ENCODE results near the gene BLACAT1.

Gene BLACAT1

DNA sequence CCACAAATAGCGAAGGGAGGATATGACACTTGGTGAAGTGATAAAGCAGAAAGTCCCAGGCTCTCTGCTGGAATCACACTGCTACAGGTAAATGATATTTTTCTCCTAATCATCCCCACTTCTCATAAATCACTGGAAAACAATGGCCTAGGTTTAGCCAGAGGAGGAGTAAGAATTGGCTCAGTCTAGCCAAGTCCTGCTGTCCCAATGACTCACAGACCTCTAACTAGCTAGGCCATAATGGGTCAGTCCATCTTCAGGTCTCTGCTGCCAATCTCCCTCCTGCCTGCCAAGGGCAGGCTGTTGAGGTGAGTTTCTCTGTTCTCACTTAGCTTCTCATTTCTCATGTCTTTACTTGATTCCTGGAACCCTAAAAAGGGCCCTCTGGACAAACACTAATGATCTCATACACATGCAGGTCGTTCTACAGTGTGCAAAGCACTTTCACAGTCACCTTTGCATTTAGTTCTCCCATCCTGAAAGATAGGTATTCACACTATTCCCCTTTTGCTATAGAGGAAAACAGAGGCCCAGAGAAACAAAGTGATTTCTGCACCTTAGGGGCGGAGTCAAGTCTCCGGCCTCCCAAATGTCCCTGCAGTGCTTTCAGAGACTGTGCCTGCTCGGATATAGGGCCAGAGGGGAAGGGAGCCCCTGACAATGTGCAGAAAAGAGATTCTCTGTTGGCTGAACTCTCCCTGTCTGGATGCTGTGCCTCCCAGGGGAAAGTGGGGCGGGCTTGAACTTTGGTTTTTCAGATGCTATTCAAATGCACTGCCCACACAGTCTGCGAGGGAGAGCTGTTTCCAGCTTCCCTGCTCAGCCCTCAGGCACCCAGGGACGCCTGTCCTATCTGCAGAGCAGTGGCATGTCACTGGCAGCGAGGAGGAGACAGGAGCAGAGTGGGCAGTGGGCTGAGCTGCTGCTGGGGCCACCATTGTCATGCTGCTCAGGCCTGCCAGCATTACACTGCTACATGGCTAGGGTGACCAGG, 44.7 kb upstream of the BLACAT1 start:
- TF ChIP-seq CTCF (IDR thresholded peaks at IDR 0.05; ENCODE audit: insufficient read depth, low read depth, low read length, missing control alignments): no peak
- H3K4me3 ChIP-seq (ENCODE audit: low read depth, low read length): no peak overlapping the region
- no peak for DNase-seq (ENCODE audit: low read depth)

GRCh38 chr1:205499789-205500188, 43.9 kb upstream of the BLACAT1 start:
- no peak overlapping the region for H3K4me3 ChIP-seq (ENCODE audit: low read depth, low read length)
- no peak for TF ChIP-seq CTCF (IDR thresholded peaks at IDR 0.05; ENCODE audit: insufficient read depth, low read depth, low read length, missing control alignments)
- no peak for DNase-seq (ENCODE audit: low read depth)

DNA sequence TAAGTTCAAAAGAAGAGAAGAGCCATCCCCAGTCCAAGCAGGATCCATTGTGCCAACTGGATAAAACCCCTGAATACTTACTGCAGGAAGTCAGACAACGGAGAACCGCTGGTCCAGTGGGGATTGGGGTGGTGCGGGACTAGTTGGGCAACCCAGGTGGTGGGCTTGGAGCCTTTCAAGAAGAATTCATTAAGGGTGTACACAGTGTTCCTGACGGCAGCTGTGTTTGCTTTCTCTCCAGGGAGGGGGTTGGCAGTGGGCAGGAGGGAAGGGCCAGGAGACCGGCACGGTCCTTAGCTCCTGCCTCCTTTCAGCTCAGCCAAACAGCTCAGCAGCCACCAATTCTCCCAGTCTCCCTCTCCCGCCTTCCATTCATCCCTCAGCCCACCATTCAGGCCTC, 41.5 kb upstream of the BLACAT1 start:
- TF ChIP-seq CTCF (IDR thresholded peaks at IDR 0.05; ENCODE audit: insufficient read depth, low read depth, low read length, missing control alignments): no peak
- H3K4me3 ChIP-seq (ENCODE audit: low read depth, low read length): no peak overlapping the region
- no peak for DNase-seq (ENCODE audit: low read depth)

- DNase-seq (ENCODE audit: low read depth): no peak
- no peak overlapping the region for H3K4me3 ChIP-seq (ENCODE audit: low read depth, low read length)
- TF ChIP-seq CTCF (IDR thresholded peaks at IDR 0.05; ENCODE audit: insufficient read depth, low read depth, low read length, missing control alignments): no peak
These were observed 40.8 kb upstream of the BLACAT1 start for GRCh38 chr1:205496661-205497060.

DNA sequence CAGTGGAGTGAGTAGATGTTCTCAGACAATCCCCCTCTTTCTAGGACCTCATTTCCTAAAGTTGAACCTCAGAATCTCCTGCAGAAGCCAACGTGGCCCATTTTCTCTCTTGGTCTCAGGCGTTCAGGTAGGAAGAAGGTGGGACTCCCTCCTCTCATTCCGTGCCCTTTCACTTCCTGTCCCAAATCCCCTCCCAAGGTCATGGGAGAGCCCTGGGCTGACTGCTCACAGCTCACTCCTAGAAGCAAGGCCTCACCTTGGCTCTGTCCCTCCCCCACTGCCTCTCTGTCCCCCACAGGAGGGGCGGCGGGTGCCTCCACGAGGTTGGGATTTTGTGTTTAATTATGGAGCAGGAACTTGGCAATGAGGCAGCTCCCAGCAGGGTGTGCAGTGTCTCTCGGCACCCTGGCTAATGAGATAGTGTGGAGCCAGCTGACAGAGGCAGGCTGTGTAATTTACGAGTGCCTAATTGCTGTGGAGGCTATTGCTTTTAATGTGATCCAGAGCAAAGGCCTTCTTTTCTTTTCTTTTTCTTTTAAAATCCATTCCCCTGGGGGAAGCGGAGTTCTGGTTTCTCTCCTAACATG, 39.5 kb upstream of the BLACAT1 start:
- no peak for DNase-seq (ENCODE audit: low read depth)
- no peak for TF ChIP-seq CTCF (IDR thresholded peaks at IDR 0.05; ENCODE audit: insufficient read depth, low read depth, low read length, missing control alignments)
- H3K4me3 ChIP-seq (ENCODE audit: low read depth, low read length): no peak overlapping the region

- H3K4me3 ChIP-seq (ENCODE audit: low read depth, low read length): no peak overlapping the region
- no peak for DNase-seq (ENCODE audit: low read depth)
- no peak for TF ChIP-seq CTCF (IDR thresholded peaks at IDR 0.05; ENCODE audit: insufficient read depth, low read depth, low read length, missing control alignments)
These were observed 38.3 kb upstream of the BLACAT1 start for GRCh38 chr1:205494115-205494514.
